Ureter (tissue), 1 donor: ENCODE results near the gene C9orf72. TPM values are rescaled to one million over a fixed set of nuclear protein-coding genes. Genes with fewer than 3 reads are reported as not detected.
"Not testable (repeated sequence)": the region's sequence is repeated elsewhere in the genome, so short reads cannot be mapped to it uniquely, and the experiment has no call there.

Source experiments
- DNase-seq: peaks from one replicate; pipeline ENCODE4 v3.0.0-alpha.2; 2020; ENCODE audit warnings: low spot score
- total RNA-seq: library from RNA; stranded (reverse); gene quantifications from one replicate; pipeline ENCODE4 v1.2.4, GENCODE V29; 2023
- donor health status: DM: yes; HTN: yes; CAD: no.

C9orf72 gene, protein sequence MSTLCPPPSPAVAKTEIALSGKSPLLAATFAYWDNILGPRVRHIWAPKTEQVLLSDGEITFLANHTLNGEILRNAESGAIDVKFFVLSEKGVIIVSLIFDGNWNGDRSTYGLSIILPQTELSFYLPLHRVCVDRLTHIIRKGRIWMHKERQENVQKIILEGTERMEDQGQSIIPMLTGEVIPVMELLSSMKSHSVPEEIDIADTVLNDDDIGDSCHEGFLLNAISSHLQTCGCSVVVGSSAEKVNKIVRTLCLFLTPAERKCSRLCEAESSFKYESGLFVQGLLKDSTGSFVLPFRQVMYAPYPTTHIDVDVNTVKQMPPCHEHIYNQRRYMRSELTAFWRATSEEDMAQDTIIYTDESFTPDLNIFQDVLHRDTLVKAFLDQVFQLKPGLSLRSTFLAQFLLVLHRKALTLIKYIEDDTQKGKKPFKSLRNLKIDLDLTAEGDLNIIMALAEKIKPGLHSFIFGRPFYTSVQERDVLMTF
- total RNA-seq: 14.8 TPM

DNA sequence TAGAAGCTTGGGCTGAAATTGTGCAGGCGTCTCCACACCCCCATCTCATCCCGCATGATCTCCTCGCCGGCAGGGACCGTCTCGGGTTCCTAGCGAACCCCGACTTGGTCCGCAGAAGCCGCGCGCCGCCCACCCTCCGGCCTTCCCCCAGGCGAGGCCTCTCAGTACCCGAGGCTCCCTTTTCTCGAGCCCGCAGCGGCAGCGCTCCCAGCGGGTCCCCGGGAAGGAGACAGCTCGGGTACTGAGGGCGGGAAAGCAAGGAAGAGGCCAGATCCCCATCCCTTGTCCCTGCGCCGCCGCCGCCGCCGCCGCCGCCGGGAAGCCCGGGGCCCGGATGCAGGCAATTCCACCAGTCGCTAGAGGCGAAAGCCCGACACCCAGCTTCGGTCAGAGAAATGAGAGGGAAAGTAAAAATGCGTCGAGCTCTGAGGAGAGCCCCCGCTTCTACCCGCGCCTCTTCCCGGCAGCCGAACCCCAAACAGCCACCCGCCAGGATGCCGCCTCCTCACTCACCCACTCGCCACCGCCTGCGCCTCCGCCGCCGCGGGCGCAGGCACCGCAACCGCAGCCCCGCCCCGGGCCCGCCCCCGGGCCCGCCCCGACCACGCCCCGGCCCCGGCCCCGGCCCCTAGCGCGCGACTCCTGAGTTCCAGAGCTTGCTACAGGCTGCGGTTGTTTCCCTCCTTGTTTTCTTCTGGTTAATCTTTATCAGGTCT lies at the start of gene C9orf72:
C9orf72 (minus strand) TSS at position 564 of the 716 bp plus-strand sequence. CDS start 6,361 bp downstream, outside the sequence.
- DNase-seq: peak; percentile 87

DNA sequence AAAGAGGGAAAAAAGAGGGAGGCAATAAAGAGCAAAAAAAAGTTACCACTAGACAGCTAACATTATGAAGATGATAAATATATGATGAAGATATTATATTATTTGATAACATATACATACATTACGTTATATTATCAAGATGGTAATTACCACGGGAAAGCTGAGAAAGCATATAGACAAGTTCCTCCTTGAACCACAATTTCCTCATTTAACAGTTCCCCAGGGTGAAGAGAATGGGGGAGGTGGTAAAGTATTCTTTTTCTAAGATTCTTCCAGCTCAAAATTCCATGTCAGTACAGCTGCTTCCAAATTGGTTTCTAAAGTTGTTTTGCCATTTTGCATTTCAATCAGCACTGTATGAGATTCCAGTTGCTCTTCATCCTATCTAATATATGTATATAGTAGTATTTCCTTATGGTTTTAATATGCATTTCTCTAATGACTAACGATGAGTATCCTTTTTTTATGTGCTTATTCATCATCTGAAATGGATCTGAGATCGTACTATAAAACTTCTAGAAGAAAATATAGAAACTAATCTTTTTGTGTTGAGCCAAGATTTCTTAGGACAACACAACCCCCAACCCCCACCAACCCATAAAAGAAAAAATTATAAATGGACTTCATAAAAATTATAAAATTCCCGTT lies 49.5 kb upstream of the C9orf72 start:
- no peak for DNase-seq

DNA sequence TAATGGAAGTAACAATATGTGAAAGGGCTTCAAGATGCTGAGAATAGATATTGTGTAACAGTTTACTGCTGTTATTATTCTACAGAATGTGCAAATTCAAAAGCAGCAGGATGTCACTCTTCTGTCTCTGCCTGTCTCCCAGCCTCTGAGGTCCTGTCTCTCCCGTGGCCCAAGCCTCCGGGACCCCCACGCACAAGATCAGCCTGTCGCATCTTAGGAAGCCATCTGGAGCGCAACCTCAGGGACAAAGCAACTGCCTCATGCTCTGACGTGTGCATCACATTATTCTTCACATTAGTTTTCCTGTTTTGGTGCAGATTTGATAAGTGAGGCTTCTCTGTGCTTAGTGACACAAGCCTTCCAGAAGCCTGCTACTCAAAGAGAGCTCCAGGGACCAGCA lies 46.5 kb upstream of the C9orf72 start:
- no peak for DNase-seq

DNA sequence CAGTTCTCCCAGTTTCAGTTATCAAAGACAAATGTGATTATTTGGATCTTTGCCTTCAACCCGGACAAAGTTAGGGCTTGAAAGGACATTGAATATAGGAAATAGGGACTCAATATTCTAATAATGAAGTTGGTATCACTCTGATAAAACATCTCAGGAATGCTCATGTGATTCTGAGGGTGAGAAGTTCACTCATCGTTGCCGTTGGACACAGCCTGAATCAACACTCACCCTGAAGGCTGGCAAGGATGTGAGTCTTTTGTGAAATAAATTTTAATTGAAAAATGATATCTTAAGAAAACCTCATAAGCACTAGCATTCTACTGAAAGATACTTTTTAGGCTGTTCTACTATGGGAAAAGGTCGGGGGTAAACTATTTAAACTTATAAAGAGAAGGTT lies 44.8 kb upstream of the C9orf72 start:
- no peak for DNase-seq

DNA sequence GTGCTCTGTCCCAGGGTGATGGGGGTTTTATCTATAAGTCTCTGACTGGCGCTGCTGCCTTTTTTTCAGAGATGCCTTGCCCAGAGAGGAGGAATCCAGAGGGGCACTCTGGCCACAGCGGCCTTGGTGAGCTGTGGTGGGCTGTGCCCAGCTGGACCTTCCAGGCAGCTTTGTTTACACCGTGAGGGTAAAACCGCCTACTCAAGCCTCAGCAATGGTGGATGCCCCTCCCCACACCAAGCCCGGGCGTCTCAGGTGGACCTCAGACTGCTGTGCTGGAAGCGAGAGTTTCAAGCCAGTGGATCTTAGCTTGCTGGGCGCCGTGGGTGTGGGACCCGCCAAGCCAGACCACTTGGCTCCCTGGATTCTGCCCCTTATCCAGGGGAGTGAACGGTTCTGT lies 41.3 kb upstream of the C9orf72 start:
- DNase-seq: no peak

DNA sequence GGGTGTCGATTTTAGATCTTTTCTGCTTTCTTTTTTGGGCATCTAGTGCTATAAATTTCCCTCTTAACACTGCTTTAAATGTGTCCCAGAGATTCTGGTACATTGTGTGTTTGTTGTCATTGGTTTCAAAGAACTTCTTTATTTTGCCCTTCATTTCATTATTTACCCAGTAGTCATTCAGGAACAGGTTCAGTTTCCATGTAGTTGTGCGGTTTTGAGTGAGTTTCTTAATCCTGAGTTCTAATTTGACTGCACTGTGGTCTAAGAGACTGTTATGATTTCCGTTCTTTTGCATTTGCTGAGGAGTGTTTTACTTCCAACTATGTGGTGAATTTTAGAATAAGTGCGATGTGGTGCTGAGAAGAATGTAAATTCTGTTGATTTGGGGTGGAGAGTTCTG lies 38.8 kb upstream of the C9orf72 start:
- not testable (repeated sequence) for DNase-seq

DNA sequence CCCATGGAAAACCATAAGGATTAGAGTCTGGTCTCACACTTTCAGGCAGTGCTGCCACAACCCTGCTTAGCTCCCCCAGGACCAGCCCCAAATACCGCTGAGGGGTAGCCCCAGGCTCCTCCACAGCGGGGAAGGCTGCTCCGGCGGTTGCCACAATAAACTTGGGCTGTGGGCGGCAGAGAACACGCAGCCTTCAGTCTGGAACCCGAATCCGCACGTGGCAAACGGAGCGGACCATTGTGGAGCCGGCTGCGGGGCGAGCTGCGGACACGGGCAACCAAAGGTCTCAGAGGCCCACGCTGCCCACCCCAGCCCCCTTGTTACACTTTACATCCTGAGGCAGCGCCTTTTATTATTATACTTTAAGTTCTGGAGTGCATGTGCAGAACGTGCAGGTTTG lies 37.3 kb upstream of the C9orf72 start:
- no peak for DNase-seq

DNA sequence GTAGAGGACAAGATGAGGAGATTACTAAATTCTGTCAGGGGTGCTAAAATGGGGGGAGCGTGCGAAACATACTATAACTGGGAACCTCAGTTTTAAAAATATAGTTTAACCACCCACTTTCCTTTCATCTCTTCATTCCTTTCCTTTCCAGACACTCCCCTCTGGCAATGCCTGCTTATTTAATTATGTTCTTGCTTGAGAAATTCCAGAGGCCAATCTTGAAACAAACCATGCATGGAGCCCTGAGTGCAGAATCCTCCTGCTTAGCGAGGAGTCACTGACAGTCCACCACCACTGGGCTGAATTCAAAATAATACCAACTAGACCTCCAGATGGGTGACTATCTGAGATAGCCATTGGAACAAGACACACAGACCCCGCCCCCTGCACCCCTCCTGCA lies 29.7 kb upstream of the C9orf72 start:
- DNase-seq: no peak

DNA sequence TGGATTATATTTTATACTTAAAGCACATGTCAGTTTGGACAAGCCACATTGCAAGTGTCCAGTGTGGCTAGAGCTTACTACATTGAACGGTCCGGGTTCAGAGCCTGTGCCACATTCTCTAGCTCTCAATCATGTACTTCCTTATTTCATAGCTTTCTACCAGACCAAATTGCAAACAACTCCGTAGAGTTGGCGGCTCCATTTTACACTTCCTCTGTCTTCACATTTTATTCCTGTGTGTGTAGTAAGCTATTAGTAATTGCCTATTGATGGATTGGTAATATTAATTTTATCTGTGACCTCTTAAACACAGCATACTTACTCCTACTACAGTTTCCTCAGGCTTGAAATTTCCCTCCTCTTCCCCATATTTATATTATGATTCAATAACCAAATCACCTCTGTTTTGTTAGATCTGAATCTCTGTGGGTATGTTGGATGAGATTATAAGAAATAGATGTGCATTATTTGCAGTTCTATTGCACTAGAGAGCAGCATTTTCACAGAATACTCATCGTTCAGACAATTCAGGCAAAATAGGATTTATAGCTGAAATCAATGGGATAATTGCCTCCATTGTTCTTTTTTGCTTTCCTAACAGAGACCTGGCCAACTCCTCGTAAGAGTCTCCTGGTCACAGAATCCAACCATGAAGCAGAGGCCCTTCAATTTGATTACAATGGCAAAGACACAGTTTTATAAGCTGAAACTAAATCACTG lies 29.0 kb upstream of the C9orf72 start:
- no peak for DNase-seq

DNA sequence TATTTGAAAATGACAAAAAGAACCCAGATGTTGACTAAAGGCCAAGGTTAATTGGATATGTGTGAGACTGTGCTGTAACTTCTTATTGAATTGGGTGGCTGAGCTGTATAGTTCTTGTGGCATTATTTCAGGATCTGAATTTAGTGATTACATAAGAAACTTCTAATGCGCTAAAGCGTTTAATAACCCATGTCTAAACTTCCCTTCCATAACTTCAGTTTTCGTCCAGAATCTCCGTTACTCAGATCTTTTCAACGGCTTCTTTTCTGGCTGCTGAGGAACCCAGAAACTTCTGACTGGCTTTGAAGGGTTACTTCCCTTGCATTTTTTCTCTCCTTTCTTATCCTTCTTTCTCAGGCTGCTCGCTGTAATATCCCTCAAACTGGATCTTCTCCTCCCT lies 28.1 kb upstream of the C9orf72 start:
- DNase-seq: no peak

DNA sequence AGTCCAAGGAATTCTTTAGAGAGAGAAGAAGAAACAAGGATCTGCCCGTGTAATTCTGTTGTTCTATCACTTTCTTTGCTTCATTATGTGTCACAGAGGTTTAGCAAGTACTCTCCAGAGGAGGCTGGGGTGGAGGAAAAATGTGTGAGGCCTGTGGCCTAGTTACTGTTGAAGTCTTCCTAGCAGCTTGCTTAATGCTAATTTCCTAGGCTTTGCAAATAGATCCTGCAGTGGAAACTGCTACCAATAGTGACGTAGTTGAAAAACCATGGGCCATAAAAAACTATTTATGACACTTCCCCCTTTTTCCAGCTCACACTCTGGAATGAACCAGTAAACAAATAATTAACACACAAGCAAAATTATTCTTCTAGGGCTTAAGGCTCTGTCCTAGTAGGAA lies 27.0 kb upstream of the C9orf72 start:
- DNase-seq: no peak

DNA sequence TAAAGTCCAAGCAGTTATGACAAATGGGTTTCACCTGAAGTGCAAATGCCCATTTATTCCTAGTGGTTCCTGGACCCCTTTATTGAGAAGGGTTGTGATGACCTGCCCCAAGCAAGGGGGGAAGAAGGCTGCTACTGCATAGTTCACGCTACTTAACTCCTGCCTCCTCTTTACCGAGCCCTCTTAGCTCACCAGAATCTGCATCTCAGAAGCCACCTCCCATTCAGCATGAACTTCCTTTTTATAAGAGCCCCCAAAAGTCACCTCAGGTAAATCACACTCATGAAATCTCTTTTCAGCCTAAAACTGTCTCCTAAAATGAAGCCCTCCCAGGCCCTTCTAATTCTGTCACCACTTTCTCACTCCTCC lies 26.6 kb upstream of the C9orf72 start:
- no peak for DNase-seq

DNA sequence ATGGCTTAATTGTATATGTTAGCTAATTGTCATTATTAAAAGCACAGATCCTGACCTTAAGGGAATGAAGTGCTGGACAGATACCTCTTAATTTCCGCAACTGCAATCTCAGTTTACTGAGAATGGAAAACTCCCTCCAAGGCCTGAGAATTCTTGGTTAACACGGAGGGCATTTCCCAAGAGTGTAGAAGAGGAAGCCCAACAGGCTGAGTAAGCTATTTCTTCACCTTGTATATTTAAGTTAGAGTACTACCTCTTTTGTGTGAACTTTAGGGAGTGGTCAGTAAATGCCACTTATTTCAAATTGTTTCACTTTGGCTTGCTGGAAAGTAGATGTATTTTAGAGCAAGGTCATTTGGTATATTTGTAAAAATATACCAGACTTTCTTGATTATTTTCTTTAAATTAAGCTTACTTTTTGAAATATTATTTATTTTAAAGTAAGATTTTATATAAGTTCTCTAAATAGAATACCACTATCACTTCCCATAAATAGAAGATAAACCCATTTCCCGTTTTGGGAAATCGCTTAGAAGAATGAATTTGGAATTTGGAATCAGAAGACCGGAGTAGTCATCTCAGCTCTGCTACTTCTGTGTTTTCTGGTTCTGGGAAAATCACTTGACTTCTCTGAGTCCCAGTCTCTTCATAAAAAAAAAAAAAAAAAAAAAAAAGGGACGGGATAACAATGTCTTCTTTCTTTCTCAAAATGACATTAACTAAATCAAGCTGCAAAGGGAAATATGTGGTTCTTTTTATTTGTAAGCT lies 26.0 kb upstream of the C9orf72 start:
- DNase-seq: no peak

DNA sequence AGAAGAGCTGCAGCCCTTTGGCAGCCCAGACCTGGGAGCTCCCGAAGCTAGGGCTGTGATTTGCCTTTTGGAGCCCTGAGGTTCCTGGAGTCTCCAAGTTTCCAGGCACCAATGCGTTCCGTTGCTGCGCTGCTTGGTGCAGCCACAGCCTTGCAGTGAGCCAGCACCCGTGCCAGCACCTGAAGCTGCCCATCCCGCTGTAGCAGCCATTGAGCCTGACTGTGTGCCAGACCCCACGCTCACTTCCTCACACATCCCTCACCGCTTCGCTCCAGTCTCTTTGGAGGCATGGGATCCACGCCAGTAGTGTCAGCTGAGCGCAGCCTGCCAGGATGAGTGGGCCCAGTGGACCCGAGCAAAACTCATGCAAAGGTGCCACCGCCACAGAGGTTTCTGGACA lies 22.5 kb upstream of the C9orf72 start:
- no peak for DNase-seq

DNA sequence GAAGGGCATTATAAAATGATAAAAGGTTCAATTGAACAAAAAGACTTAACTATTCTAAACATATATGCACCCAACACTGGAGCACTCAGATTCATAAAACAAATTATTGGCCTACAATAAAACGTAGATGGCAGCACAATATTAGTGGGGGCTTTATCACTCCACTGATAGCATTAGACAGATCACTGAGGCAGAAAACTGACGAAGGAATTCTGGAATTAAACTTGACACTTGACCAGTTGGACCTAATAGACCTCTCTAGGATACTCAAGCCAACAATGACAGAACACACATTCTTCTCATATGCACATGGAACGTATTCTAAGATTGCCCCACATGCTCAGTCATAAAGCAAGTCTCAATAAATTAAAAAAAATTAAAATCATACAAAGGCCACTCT lies 18.4 kb upstream of the C9orf72 start:
- no peak for DNase-seq

DNA sequence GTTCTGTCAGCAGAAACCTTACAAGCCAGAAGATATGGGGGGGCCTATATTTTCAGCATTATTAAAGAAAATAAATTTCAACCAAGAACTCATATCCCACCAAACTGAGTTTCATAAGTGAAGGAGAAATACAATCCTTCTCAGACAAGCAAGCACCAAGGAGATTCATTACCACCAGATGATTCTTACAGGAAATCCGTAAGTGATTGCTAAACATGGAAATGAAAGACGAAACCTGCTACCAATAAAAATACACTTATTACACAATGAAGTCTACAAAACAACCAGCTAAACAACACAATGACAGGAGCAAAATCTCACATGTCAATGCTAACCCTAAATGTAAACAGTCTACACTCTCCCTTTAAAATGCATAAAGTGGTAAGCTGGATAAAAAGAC lies 17.8 kb upstream of the C9orf72 start:
- DNase-seq: no peak

DNA sequence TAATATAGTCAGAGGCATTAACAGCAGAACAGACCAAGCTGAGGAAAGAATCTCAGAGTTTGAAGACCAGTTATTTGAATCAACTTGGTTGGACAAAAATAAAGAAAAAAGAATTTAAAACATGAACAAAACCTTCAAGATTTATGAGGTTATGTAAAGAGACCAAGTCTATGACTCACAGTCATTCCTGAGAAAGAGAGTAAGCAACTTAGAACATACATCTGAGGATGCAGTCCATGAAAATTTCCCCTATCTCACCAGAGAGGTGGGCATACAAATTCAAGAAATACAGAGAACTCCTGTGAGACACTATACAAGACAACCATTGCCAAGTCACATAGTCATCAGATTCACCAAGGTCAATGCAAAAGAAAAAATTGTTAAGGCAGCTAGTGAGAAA lies 17.4 kb upstream of the C9orf72 start:
- no peak for DNase-seq

DNA sequence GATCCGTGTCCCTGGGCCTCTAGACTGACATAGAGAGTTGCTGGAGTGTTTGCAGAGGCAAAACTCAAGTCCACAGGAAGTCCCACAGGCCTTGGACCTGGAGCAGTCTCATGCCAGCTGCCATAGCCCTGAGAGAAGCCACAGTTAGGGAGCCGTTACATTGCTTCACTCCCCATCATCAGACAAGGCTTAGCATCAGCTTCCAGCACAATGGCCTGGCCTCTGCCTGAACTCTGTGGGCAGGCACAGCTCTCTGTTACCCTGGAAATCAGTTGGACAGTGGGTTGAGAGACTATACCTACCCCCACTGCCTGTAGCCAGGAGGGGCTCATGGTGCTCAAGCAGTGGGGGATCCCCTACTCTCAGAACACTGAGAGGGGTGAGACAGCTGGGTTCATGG lies 16.2 kb upstream of the C9orf72 start:
- DNase-seq: no peak

DNA sequence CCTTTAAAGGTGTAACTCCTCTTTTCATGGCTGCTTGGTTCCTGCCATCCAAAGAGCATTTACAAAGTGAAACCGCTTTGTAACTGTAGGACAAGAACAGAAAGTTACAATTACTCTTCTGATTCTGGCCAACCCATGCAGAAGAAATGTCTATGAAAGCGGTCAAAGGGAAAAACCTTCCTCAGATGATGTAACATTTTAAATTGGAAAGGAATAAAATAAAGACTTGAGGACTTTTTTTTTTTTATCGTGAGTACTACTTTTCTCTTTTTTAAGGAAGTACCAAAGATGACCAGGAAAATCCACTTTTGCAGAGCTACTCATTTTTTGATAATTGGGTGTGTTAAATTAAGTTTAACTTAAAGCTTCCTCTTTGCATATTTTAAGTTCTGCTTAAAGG lies 13.0 kb upstream of the C9orf72 start:
- no peak for DNase-seq

DNA sequence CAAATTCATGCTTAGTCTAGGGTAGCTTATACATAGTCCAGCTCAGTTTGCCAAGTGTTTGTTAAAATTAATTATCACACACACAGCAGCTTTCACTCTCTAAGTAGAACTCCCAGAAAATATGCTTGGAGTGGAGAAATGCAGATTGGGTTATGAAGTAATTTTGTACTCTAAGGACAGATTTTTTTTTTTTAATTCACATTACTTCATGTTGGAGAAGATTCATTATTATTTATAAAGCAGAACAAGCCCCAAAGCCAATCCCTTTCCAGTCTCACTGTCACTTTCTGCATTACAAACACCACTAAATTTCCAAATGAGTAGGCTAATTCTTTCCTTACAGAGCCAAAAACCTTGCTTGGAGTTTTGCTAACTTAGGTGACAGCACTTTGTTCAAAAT lies 11.7 kb upstream of the C9orf72 start:
- no peak for DNase-seq

DNA sequence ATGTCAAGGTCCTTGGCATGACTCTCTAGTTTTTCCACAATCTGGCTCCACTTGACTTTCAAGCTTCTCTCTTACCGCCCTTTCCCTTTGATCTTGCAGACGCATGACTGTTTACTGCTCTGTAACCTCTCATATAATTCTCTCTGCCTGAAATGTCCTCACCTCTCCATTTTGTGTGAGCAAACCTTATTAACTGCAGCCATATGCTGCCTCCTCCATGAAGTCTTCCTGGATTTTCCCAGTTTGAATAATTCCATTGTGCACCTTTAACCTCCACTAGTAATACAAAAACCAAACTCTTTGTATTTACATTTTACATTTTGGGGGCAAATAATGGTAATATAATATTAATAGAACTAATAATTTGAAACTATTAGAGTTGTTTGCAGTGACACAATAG lies 9.5 kb upstream of the C9orf72 start:
- DNase-seq: no peak
